DMS79 (cell line): ENCODE results near the gene PLPP7.
"Not testable (repeated sequence)": the region's sequence is repeated elsewhere in the genome, so short reads cannot be mapped to it uniquely, and the experiment has no call there.

Experiments
- DNase-seq: peaks from one replicate; lab custom pipeline; 2025; lab: John Stamatoyannopoulos, UW

PLPP7 gene

DNA sequence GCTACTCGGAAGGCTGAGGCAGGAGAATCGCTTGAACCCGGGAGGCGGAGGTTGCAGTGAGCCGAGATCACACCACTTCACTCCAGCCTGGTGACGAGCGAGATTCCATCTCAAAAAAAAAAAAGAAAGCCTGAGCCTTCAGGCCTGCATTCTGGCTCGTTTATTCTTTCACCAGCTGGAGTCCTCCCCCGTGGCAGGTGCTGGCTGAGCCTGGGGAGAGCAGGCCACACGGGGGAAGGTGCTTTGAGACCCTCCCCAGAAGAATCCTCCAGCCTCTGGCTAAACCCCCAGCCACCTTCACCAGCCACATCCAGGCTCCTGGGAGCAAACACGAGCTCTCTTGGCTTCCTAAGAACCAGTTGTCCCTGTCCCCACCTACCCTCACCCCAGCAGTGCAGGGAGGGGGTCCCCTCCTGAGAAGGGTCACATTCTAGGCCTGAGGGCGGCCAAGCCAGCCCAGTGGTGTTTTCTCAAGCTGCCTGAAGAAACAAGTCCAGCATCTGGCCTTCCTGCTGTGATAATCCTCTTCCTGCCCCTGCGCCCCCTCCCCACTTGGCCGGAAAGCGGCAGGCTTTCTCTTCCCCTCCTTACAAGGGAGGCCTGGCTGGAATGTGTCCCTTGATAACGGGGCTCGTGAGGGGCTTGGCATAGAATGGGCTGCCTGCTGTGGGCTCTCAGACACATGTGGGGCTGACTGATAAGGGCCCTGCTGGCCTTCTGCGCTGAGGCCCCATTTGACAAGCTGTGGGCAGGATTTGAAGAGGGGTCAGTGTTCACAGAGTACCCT, 41.5 kb downstream of the PLPP7 start:
- no peak for DNase-seq

DNA sequence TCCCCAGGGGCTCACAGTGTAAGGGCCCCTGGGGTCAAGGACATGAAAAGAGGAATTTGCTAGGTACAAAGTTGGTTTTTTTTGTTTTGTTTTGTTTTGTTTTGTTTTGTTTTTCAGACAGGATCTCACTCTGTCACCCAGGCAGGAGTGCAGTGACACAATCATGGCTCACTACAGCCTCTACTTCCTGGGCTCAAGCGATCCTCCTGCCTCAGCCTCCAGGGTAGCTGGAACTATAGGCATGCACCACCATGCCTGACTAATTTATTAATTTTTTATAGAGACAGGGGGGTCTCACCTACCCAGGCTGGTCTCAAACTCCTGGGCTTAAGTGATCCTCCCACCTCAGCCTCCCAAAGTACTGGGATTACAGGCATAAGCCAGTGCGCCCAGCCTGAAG, 42.5 kb downstream of the PLPP7 start:
- not testable (repeated sequence) for DNase-seq

DNA sequence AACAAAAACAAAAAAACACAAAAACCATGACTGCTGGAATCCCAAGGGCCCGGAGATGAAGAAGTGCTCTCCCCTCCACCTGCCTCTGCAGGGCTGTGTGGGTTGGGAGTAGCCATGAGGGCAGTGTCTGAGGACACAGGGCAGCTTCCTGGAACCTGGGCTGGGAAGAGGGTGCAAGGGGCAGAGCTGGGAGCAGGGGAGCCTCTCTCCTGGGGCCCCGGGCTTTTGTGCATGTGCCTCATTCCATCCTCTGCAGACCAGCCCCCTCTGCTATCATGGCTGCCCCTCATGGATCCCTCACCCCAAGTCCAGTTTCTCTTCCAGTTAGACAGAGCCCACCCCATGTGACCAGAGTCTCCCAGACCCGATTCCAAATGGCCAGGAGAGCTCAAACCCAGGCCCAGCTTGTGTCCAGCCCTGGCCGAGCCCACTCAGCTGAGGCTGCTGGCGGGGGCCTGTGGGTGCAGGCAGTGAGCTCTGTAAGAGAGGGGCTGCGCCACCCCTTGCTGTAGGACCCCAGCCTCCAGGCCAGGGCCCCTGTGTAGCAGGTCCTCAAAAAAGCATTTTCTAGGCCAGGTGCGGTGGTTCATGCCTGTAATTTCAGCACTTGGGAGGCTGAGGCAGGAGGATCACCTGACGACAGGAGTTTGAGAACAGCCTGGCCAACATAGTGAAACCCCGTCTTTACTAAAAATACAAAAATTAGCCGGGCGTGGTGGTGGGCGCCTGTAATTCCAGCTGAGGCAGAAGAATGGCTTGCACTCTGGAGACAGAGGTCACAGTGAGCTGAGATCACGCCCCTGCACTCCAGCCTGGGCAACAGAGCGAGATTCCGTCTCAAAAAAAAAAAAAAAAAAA, 44.5 kb downstream of the PLPP7 start:
- DNase-seq, result no peak

DNA sequence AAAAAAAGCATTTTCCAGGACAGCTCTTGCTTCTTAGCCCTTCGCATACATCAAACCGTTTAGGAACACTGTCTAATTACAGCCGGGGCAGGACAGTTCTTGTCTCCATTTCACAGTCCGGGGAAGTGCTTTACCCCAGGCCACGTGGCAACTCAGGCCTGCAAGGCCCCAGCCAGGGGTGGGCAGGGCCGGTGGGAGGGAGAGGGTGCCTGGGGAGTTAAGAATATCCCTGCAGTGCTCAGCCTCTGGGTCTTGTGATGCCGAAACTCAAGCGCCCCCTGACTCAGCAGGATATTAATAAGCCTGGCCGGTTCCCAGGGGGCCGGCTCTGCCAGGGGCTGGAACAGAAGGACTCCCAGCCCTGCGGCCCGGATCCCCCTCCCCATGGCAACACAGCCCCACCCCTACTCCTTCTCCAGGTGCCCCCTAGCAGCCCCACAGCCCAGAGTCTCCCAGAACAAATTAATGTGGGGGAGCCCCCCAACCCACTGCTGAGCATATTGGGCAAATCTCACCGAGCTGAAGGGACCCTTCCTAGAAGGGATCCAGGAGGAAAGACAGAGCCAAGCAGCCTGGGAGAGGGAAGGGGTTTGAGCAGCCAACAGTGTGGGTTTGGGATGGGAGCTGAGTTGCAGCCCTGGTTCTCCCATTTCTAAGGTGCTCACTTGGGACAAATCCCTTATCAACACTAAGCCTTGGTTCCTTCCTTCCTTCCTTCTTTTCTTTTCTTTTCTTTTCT, 45.3 kb downstream of the PLPP7 start:
- no peak for DNase-seq

DNA sequence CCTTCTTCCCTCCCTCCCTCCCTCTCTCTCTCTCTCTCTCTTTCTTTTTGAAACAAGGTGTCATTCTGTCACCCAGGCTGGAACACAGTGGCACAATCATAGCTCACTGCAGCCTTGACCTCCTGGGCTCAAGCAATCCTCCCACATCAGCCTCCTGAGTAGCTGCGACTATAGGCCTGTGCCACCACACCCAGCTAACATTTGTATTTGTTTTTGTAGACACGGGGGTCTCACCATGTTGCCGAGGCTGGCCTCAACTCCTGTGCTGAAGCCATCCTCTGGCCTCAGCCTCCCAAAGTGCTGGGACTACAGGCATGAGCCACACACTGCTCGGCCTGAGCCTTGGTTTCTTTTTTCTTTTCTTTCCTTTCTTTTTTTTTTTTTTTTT, 45.8 kb downstream of the PLPP7 start:
- DNase-seq, result no peak

DNA sequence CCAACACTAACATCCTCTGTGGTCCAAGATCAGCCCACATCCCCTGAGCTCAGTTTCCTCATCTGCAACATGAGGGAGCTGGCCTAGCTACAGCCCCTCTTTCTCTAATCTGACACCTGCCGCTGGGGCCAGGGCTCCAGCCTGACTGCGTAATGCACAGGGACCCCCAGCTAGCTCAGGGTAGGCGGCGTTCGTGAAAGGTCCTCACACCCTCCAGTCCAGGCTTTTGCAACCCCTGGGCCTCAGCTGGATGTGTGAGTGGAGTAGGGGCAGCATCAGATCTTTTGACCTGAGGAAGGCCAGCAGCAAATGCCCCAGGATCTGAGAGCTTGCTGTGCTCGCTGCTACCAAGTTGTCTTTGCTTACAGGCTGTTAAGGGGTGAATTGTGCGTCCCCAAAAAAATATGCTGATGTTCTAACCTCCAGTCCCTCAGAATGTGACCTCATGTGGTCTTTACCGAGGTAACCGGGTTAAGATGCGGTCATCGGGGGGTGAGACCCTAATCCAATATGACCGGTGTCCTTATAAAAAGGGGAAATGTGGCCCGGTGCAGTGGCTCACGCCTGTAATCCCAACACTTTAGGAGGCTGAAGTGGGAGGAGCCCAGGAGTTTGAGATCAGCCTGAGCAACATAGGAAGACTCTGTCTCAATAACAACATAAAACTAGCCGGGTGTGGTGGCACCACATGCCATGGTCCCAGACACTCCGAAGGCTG, 47.8 kb downstream of the PLPP7 start:
- no peak for DNase-seq

DNA sequence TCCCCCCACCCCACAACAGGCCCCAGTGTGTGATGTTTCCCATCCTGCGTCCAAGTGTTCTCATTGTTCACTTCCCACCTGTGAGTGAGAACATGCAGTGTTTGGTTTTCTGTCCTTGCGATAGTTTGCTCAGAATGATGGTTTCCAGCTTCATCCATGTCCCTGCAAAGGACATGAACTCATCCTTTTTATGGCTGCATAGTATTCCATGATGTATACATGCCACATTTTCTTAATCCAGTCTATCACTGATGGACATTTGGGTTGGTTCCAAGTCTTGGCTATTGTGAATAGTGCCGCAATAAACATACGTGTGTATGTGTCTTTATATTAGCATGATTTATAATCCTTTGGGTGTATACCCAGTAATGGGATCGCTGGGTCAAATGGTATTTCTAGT, 49.7 kb downstream of the PLPP7 start:
- DNase-seq, result not testable (repeated sequence)

DNA sequence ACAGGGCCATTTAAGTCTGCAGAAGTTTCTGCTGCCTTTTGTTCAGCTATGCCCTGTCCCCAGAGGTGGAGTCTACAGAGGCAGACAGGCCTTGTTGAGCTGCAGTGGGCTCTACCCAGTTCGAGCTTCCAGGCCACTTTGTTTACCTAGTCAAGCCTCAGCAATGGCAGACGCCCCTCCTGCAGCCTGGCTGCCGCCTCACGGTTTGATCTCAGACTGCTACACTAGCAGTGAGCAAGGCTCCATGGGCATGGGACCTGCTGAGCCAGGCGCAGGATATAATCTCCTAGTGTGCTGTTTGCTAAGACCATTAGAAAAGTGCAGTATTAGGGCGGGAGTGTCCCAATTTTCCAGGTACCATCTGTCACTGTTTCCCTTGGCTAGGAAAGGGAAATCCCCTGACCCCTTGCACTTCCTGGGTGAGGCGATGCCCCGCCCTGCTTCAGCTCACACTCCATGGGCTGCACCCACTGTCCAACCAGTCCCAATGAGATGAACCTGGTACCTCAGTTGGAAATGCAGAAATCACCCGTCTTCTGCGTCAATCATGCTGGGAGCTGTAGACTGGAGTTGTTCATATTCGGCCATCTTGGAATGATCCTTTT, 55.5 kb downstream of the PLPP7 start:
- DNase-seq, result not testable (repeated sequence)

DNA sequence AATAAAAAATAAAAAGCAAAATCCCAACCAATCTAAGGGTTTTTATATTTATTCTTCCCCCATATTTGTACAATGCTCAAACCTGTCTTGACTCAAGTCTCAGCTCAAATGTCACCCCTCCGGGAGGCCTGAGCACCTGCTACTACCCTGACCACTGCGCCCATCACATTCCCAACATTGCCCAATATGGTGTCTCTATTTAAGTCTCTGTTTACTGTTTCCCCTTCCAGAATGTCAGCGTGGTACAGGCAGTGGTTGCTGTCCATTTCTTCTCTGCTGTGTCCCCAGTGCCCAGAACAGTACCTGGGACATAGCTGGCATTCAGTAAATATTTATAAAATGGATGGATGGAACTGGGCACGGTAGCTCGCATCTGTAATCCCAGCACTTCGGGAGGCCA, 57.0 kb downstream of the PLPP7 start:
- no peak for DNase-seq

DNA sequence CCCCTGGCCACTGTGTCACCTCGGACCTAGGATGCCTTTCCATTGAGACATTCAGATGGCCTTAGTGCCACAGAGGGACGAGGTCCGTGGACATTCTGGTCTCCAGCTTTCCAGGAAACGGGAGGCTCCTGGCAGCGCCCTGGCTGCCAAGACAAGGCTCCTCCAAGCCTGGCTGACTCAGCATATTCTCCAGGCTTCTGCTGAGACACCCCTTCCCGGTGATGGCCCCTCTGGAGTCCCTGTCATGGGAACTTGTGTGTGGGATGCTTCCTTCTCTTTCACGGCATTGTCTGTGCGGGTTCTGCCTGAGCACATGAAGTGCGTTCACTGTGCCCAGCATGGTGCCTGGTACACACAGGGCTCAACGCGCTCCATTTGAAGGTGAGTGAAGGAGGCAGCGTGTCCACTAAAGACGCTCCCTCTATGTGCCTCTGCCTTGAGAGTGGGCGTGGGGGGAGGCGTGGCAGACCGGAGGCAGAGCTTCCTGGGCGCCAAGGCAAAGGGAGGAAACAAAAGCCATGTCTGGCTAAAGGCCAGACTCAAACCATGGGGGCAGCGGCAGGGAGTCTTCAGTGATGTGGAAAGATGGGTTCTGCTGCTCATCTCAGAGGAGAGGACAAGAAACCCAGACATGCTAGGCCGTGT, 58.0 kb downstream of the PLPP7 start:
- no peak for DNase-seq

DNA sequence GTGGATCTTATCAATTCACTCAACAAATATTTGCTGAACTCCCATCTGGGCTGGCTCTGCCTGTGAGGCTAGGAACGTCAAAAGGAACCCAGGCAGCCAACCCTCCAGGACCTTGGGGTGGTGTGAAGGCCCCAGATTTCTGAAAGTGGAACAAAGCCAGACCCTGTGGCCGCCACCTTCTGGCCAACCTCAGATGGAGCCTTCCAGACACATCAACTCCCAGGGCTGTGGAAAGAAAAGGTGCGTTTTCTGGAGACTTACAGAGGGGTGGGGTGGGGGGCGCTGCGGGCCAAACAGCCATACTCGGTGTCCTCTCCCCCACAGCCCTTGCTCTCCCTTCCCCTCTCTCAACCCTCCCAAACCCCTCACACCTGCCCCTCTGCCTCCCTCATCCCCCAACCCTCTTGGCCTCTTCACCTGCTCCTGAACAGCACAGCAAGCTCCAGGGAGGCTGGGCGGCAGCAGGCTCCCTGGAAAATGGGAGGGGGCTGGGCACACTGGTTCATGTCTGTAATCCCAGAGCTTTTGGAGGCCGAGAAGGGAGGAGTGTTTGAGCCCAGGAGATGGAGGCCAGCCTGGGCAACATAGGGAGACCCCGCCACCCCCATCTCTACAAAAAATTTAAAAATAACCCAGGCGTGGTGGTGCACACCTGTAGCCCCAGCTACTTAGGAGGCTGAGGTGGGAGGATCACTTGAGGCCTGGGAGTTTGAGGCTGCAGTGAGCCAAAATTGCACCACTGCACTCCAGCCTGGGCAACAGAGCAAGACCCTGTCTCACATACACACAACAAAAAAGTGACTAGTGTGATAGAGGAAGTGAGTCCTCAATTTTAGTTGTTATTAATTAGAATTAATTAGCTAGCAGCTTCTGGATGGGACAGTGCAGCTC, 59.4 kb downstream of the PLPP7 start:
- no peak for DNase-seq

DNA sequence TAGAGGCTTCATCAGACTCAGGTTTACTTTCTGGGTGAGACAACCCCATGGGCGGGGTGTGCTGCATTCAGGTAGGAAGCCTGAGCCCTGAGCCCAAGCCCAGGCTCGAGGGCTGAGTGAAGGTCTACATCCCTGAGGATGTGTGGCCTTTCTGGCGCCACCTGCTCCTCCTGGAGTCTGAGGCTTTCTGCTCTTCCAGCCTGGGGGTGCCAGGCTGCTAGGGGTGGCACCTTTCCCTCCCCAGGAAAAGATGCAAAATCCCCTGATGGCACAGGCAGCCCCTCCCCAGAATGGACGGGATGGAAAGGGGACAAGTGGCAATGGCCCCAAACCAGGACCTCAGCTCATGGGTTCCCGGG, 60.0 kb downstream of the PLPP7 start:
- no peak for DNase-seq

DNA sequence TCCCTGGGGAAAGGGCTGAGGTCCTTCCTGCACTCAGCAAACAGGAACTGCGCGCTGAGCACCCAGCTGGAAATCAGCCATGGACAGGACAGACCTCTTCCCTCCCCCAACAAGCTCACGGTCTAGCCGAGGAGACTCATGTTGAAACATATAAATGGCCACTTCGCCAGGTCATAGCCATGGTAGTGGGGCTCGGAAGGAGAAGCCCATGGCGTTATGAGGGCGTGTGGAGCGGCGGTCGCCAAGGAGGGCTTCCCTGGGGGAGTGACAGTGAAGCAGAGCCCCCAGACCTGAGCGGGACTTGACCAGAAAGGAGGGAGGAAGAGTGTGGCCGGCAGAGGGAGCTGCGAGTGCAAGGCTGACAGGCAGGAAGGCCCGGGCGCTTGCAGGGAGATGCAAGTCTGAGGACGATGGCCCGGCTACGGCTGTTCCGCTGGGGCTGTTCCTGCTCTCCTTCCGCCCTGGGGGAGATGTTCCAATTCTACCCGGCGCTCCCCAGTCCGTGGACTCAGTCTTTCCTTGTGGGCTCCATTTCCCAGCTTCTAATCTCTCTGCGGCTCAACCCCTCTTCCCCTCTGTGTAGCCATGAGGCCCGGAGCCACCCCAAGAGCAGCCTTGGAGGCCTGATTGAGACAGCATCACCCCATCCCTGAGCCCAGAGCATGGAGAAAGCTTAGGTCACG, 60.5 kb downstream of the PLPP7 start:
- DNase-seq, result peak; percentile 74

DNA sequence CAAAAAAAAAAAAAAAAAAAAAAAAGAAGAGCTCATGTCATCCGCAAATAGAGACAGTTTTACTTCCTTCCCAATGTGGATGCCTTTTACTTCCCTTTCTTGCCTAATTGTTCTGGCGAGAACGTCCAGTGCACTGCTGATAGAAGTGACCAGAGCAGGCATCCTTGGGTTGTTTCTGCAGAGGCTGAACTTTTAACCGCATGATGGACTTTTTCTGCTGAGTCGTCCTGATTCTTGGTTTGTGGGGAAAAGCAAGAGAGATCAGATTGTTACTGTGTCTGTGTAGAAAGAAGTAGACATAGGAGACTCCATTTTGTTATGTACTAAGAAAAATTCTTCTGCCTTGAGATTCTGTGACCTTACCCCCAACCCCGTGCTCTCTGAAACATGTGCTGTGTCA, 67.0 kb downstream of the PLPP7 start:
- not testable (repeated sequence) for DNase-seq

DNA sequence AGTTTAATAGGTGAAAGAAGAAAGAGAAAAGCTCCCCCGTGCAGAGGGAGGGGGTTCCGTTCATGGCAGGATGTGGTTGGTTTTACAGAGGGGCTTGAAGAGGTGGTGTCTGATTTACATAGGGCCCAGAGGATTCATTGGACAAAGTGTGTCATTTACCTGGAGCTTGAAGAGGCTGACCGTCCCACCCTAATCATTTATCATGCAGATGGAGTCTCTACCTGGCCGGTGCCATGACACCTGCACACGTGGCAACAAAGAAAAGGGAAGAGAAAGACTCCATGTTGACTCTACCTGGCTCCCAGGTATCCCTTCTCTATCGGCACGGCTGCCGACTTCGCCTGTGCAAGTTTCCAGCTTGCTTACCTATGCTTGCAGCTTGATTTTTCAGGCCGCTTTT, 69.0 kb downstream of the PLPP7 start:
- no peak for DNase-seq
